Mesodermal cell (in vitro differentiated cells): ENCODE results near the gene KPNA6.
A peak's percentile ranks its signal among the peaks of the same experiment; 100 is the strongest.

Experiments used
- H3K27ac ChIP-seq: 2 replicates; pipeline ENCODE4 v1.7.0; 2013; ENCODE audit warnings: mild to moderate bottlenecking, low read depth, low read length, moderate library complexity; ENCODE audit not compliant: severe bottlenecking
- H3K36me3 ChIP-seq: 2 replicates; pipeline ENCODE4 v1.7.1; 2013; ENCODE audit warnings: mild to moderate bottlenecking, low read length, moderate library complexity; ENCODE audit not compliant: control insufficient read depth, insufficient read depth
- H3K4me1 ChIP-seq: one replicate; pipeline ENCODE4 v1.7.1; 2013; ENCODE audit warnings: mild to moderate bottlenecking, low read length; ENCODE audit not compliant: insufficient read depth, control insufficient read depth, poor library complexity, severe bottlenecking
- H3K4me3 ChIP-seq: 2 replicates; pipeline ENCODE4 v1.7.0; 2013; ENCODE audit warnings: low read length, control low read depth, mild to moderate bottlenecking; ENCODE audit not compliant: insufficient read depth, poor library complexity, severe bottlenecking; ENCODE audit errors: extremely low read depth
- H3K9me3 ChIP-seq: 2 replicates; pipeline ENCODE4 v1.7.1; 2013; ENCODE audit warnings: mild to moderate bottlenecking, low read length, moderate library complexity; ENCODE audit not compliant: control insufficient read depth
- WGBS, 2 experiments: methylation state at CpG; one replicate each; pipeline ENCODE4 v1.1.5; 2013; ENCODE audit warnings: missing lambda C conversion rate in 2 of 2; ENCODE audit not compliant: insufficient coverage in 2 of 2; 5-methylcytosine and 5-hydroxymethylcytosine counted together

The KPNA6 gene

GRCh38 chr1:32187850-32188249, 80.0 kb downstream of the KPNA6 start:
- H3K36me3 ChIP-seq, result peaks cover 95% of the 10 kb centered on the region
- 96 to 98% methylated on average over 8 of the region's 9 CpGs for WGBS, 2 experiments

GRCh38 chr1:32192220-32192948, 84.5 kb downstream of the KPNA6 start:
- 100% methylated on average over 3 to 6 of the region's 8 CpGs for WGBS, 2 experiments
- H3K36me3 ChIP-seq, result peaks cover 98% of the 10 kb centered on the region
- H3K27ac ChIP-seq, result no peak overlapping the region
- peaks cover 2% of the 10 kb centered on the region for H3K4me1 ChIP-seq
- H3K4me3 ChIP-seq, result no peak overlapping the region
- H3K9me3 ChIP-seq, result no peaks in the 10 kb centered on the region

More at GRCh38 chr1:32187850-32188249, 80.0 kb downstream of the KPNA6 start:
- no peak overlapping the region for H3K27ac ChIP-seq
- peaks cover 4% of the 10 kb centered on the region for H3K4me1 ChIP-seq
- no peak overlapping the region for H3K4me3 ChIP-seq
- no peaks in the 10 kb centered on the region for H3K9me3 ChIP-seq

- H3K27ac ChIP-seq, result no peak overlapping the region
- H3K36me3 ChIP-seq, result peaks cover 82% of the 10 kb centered on the region
- peaks cover 10% of the 10 kb centered on the region for H3K4me1 ChIP-seq
- H3K4me3 ChIP-seq, result no peak overlapping the region
- H3K9me3 ChIP-seq, result no peaks in the 10 kb centered on the region
- WGBS, 2 experiments, result 94 to 96% methylated on average over 5 to 6 of the region's 6 CpGs
Observed at GRCh38 chr1:32194984-32195383, 87.1 kb downstream of the KPNA6 start.

- no peak overlapping the region for H3K4me3 ChIP-seq
- 100% methylated on average over 2 to 3 of the region's 3 CpGs for WGBS, 2 experiments
- H3K4me1 ChIP-seq, result peaks cover 10% of the 10 kb centered on the region
- peaks cover 77% of the 10 kb centered on the region for H3K36me3 ChIP-seq
- no peaks in the 10 kb centered on the region for H3K9me3 ChIP-seq
- no peak overlapping the region for H3K27ac ChIP-seq
Observed at GRCh38 chr1:32195531-32195930, 87.7 kb downstream of the KPNA6 start.

GRCh38 chr1:32195972-32196823, 88.3 kb downstream of the KPNA6 start:
- Histone ChIP-seq H3K4me3 (no peak overlapping the region), H3K9me3 (no peaks in the 10 kb centered on the region), H3K27ac (no peak overlapping the region), H3K4me1 (peaks cover 10% of the 10 kb centered on the region), H3K36me3 (peaks cover 70% of the 10 kb centered on the region)

- no CpG with 5 or more reads among the region's 1 CpG for WGBS, 2 experiments
- H3K36me3 ChIP-seq, result peaks cover 62% of the 10 kb centered on the region
- H3K4me3 ChIP-seq, result no peak overlapping the region
- H3K4me1 ChIP-seq, result peaks cover 10% of the 10 kb centered on the region
- no peaks in the 10 kb centered on the region for H3K9me3 ChIP-seq
- H3K27ac ChIP-seq, result no peak overlapping the region
Observed at GRCh38 chr1:32197074-32197473, 89.2 kb downstream of the KPNA6 start.

GRCh38 chr1:32197837-32198236, 90.0 kb downstream of the KPNA6 start:
- Histone ChIP-seq H3K27ac (no peak overlapping the region), H3K36me3 (peaks cover 54% of the 10 kb centered on the region), H3K4me3 (no peak overlapping the region), H3K4me1 (peaks cover 10% of the 10 kb centered on the region), H3K9me3 (no peaks in the 10 kb centered on the region)
- 89 to 90% methylated on average over 2 to 4 of the region's 6 CpGs for WGBS, 2 experiments

- Histone ChIP-seq H3K4me1 (peaks cover 10% of the 10 kb centered on the region), H3K9me3 (no peaks in the 10 kb centered on the region), H3K4me3 (no peak overlapping the region), H3K36me3 (peaks cover 48% of the 10 kb centered on the region), H3K27ac (peak overlapping the region; percentile 16)
- 87 to 100% methylated on average over 2 to 3 of the region's 3 CpGs for WGBS, 2 experiments
Observed at GRCh38 chr1:32198237-32199042, 90.6 kb downstream of the KPNA6 start.

- Histone ChIP-seq H3K4me1 (peaks cover 10% of the 10 kb centered on the region), H3K36me3 (peaks cover 40% of the 10 kb centered on the region), H3K4me3 (no peak overlapping the region), H3K27ac (peak overlapping the region; percentile 29), H3K9me3 (no peaks in the 10 kb centered on the region)
- WGBS, 2 experiments, result 79 to 92% methylated on average over 2 of the region's 4 CpGs
Observed at GRCh38 chr1:32199043-32199716, 91.3 kb downstream of the KPNA6 start.

GRCh38 chr1:32199717-32200072, 91.8 kb downstream of the KPNA6 start:
- Histone ChIP-seq H3K36me3 (peaks cover 35% of the 10 kb centered on the region), H3K4me1 (peaks cover 10% of the 10 kb centered on the region), H3K9me3 (no peaks in the 10 kb centered on the region), H3K4me3 (peak overlapping the region; percentile 55), H3K27ac (peak overlapping the region; percentile 88)
- 62 to 63% methylated on average over 2 to 3 of the region's 6 CpGs for WGBS, 2 experiments
